Transverse colon (tissue), 4 donors: ENCODE data around the gene TOP2A. TPM values are rescaled to one million over a fixed set of nuclear protein-coding genes. Genes with fewer than 3 reads are reported as not detected.

Experiments
- DNase-seq: peaks from one replicate; pipeline ENCODE4 v3.0.0-alpha.2; 2019
- H3K27ac ChIP-seq, 4 donors: fragments of 200-600 bp; sonication (generic); 2 replicates each; pipeline ENCODE4 v1.5.1; 2016 to 2018; ENCODE audit warnings: inconsistent platforms in 4 of 4
- H3K27me3 ChIP-seq: fragments of 200-600 bp; sonication (generic); 2 replicates; pipeline ENCODE4 v1.5.1; 2017; ENCODE audit warnings: inconsistent platforms
- H3K36me3 ChIP-seq, 4 donors: fragments of 200-600 bp; sonication (generic); 2 replicates each; pipeline ENCODE4 v1.5.1; 2017 to 2019; ENCODE audit warnings: inconsistent platforms in 4 of 4
- H3K4me1 ChIP-seq, 4 donors: fragments of 200-600 bp; sonication (generic); 2 replicates each; pipeline ENCODE4 v1.5.1; 2017 to 2020; ENCODE audit warnings: inconsistent platforms in 4 of 4
- H3K4me3 ChIP-seq, 4 donors: fragments of 200-600 bp; sonication (generic); 1 replicate in 1 of 4; 2 replicates in 3 of 4; pipeline versions ENCODE4 v1.5.1 to v1.6.1; 2017 to 2019; ENCODE audit warnings: inconsistent platforms in 4 of 4
- H3K9me3 ChIP-seq, 2 donors: fragments of 200-600 bp; sonication (generic); 2 replicates each; pipeline ENCODE4 v1.5.1; 2017 to 2019; ENCODE audit warnings: inconsistent platforms in 2 of 2
- EP300 ChIP-seq: sonication (generic); formaldehyde crosslinking; IDR thresholded peaks from one replicate; pipeline ENCODE4 v1.6.1; 2017; ENCODE audit warnings: antibody characterized with exemption, low read depth
- POLR2A ChIP-seq: fragments of 450-650 bp; IDR thresholded peaks from one replicate; pipeline ENCODE4 v1.6.1; 2016; ENCODE audit warnings: antibody characterized with exemption, mild to moderate bottlenecking, moderate library complexity
- POLR2AphosphoS5 ChIP-seq, 3 donors: sonication (generic); formaldehyde crosslinking; IDR thresholded peaks; one replicate each; pipeline ENCODE4 v1.6.1; 2016; ENCODE audit warnings: antibody characterized with exemption in 3 of 3
- WGBS, 2 donors: methylation state at CpG; one replicate each; pipeline ENCODE4 v1.1.5; 2018; ENCODE audit warnings: low coverage in 1 of 2; 5-methylcytosine and 5-hydroxymethylcytosine counted together
- in situ Hi-C, 4 donors: fragments of 200-750 bp; cut with MboI; loops; one replicate each; pipeline versions ENCODE4 v1.15.0 to v1.15.1; 2017; ENCODE audit warnings: low sequenced_read_pairs in 3 of 4, low pct_ligation_motif_present in 1 of 4, low pct_unique_long_range_greater_than_20kb in 1 of 4
- intact Hi-C: fragments of 100-400 bp; cut with DNase I; formaldehyde crosslinking; loops from one replicate; pipeline ENCODE4 v1.15.1; 2023; ENCODE audit warnings: low total_unique reads
- total RNA-seq, 4 donors: library from RNA; depleted of rRNA; stranded (reverse); fragments of >200 nt; gene quantifications; one replicate each; pipeline ENCODE4 v1.1.0, GENCODE V29; 2016
- TF ChIP-seq, protein P1 (sequence below), 5 experiments: fragments of 200-600 bp in 3 of 5; fragments of 450-650 bp in 2 of 5; sonication (generic) in 3 of 5; IDR thresholded peaks; 1 replicate in 2 of 5; 2 replicates in 3 of 5; pipeline ENCODE4 v1.5.1; 2016 to 2017; ENCODE audit warnings: antibody characterized with exemption in 5 of 5, inconsistent platforms in 3 of 5, mild to moderate bottlenecking in 2 of 5, moderate library complexity in 1 of 5

TOP2A gene
- total RNA-seq, 4 donors from 2014 or later, result 0.37 to 25.5 (median 7.5) TPM

DNA sequence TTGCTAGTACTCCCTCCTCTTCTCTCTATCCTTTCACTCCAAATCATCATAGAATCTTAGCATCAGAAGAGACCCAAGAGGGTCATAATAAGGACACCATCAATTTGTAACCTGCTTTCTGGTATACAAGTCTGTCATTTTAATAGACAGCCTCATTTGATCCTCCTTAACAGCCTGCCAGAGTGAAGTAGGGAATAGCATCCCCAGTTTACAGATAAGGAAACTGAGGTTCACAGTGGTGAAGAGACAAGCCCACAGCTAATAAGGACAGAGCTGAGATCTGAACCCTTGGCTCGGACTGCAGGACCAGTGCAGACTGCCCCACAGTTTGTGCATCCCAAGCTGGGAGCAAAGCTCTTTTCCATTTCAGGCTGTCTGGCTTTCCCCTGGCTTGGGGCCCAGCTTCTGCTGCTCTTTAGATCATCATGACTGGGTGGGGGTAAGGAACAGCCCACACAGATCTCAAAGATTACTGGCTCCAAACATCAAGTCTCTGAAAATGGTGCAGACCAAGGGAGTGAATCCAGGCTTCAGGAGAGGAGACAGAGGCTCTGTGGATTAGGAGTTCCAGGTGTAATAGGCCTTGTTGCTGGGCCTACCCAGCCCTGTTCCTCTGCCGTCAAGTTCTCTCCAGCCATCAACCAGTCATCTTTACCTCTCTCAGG is 15.3 kb upstream of the TOP2A start:
- no peaks in the 10 kb centered on the region for H3K36me3 ChIP-seq
- DNase-seq, result peak; percentile 43
- H3K27ac ChIP-seq, result peak overlapping the region; percentile 63 to 85 (median 74)
- 76 to 100% methylated on average over 1 to 2 of the region's 2 CpGs for WGBS, 2 donors
- peaks cover 0 to 25% (median 13%) of the 10 kb centered on the region in 4 donors for H3K4me1 ChIP-seq
- no peaks in the 10 kb centered on the region for H3K9me3 ChIP-seq
- H3K4me3 ChIP-seq, result no peak overlapping the region
- H3K27me3 ChIP-seq, result no peaks in the 10 kb centered on the region
- intact Hi-C loops, result no loop called here
- in situ Hi-C loops, result loop anchor here in 3 of 4 donors (10.0 to 25.0 kb wide), 2 partner anchors 102 to 104 kb away; no protein-coding TSS in a partner anchor
- TF ChIP-seq POLR2AphosphoS5 (IDR thresholded peaks at IDR 0.05) (no peak), POLR2A (no peak), EP300 (no peak)
- TF ChIP-seq, protein P1, sequence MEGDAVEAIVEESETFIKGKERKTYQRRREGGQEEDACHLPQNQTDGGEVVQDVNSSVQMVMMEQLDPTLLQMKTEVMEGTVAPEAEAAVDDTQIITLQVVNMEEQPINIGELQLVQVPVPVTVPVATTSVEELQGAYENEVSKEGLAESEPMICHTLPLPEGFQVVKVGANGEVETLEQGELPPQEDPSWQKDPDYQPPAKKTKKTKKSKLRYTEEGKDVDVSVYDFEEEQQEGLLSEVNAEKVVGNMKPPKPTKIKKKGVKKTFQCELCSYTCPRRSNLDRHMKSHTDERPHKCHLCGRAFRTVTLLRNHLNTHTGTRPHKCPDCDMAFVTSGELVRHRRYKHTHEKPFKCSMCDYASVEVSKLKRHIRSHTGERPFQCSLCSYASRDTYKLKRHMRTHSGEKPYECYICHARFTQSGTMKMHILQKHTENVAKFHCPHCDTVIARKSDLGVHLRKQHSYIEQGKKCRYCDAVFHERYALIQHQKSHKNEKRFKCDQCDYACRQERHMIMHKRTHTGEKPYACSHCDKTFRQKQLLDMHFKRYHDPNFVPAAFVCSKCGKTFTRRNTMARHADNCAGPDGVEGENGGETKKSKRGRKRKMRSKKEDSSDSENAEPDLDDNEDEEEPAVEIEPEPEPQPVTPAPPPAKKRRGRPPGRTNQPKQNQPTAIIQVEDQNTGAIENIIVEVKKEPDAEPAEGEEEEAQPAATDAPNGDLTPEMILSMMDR (IDR thresholded peaks at IDR 0.05), result no peak

DNA sequence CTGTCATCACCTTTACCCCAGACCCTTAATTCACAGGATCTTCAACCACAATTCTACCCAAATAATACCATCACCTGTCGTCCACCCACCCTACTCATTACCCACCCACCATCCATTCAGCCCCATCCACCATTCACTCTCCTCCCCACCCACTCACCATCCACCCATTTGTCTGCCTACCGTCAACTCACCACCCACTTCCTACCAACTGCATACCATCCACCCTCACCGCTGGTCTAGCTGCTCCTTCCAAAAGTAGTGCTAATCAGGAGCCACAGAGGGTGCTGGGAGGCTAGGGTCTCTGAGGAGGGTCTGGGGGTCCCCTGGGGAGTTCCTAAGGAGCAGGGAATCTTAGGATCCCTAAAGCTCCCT is 13.5 kb upstream of the TOP2A start:
- in situ Hi-C loops (loop anchor here in 3 of 4 donors (10.0 to 25.0 kb wide), 2 partner anchors 104 to 106 kb away; no protein-coding TSS in a partner anchor), intact Hi-C loops (no loop called here)
- TF ChIP-seq EP300 (no peak), POLR2AphosphoS5 (IDR thresholded peaks at IDR 0.05) (no peak), POLR2A (no peak)
- TF ChIP-seq, protein P1 (IDR thresholded peaks at IDR 0.05), result no peak
- H3K4me1 ChIP-seq, result peaks cover 0 to 18% (median 6%) of the 10 kb centered on the region in 4 donors
- no peak overlapping the region for H3K4me3 ChIP-seq
- H3K9me3 ChIP-seq, result no peaks in the 10 kb centered on the region
- no peak for DNase-seq
- WGBS, 2 donors, result 65 to 91% methylated on average over 2 to 3 of the region's 3 CpGs
- no peaks in the 10 kb centered on the region for H3K36me3 ChIP-seq
- H3K27ac ChIP-seq, result no peak overlapping the region
- H3K27me3 ChIP-seq, result no peaks in the 10 kb centered on the region

GRCh38 chr17:40430272-40431230 is 12.9 kb upstream of the TOP2A start:
- Histone ChIP-seq H3K27me3 (no peaks in the 10 kb centered on the region), H3K9me3 (no peaks in the 10 kb centered on the region), H3K4me3 (no peak overlapping the region), H3K36me3 (no peaks in the 10 kb centered on the region), H3K4me1 (peaks cover 0 to 18% (median 6%) of the 10 kb centered on the region in 4 donors), H3K27ac (no peak overlapping the region)
- TF ChIP-seq, protein P1 (IDR thresholded peaks at IDR 0.05), result no peak
- TF ChIP-seq EP300 (no peak), POLR2A (no peak), POLR2AphosphoS5 (IDR thresholded peaks at IDR 0.05) (no peak)
- no peak for DNase-seq
- intact Hi-C loops (no loop called here), in situ Hi-C loops (loop anchor here in 3 of 4 donors (10.0 to 25.0 kb wide), 2 partner anchors 104 to 107 kb away; no protein-coding TSS in a partner anchor)
- WGBS, 2 donors, result 92 to 95% methylated on average over 3 to 10 of the region's 10 CpGs

DNA sequence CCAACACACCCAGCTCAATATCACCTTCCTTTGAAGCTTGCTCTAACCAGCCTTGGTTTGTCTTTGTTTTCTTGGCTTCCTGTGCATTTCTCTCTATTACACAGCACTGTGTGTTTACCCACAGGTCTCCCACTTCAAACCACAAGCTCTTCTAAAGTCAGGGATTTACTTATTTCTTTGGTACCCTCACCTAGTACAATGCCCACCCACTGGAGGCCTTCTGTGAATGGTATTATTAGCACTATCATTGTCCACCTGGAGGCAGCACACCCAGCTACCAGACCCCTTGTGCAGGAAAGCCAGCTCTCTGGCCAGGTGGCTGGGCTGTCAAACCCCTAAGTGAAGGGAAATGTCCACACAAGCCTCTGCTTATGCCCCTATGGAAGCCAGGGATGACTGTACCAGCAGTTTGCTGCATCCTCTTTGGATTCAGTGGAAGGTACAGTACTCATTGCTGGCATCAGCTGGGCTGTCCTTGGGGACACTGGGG is 9.4 kb upstream of the TOP2A start:
- in situ Hi-C loops, result loop anchor here in 2 of 4 donors (25.0 kb wide), 1 partner anchor 110 kb away; no protein-coding TSS in a partner anchor
- Histone ChIP-seq H3K27ac (no peak overlapping the region), H3K4me1 (no peaks in the 10 kb centered on the region), H3K27me3 (no peaks in the 10 kb centered on the region), H3K9me3 (no peaks in the 10 kb centered on the region), H3K36me3 (no peaks in the 10 kb centered on the region), H3K4me3 (no peak overlapping the region)
- TF ChIP-seq POLR2A, result no peak
- TF ChIP-seq EP300, result no peak
- TF ChIP-seq POLR2AphosphoS5 (IDR thresholded peaks at IDR 0.05), result no peak
- TF ChIP-seq, protein P1 (IDR thresholded peaks at IDR 0.05), result no peak
- intact Hi-C loops, result no loop called here
- DNase-seq, result no peak
